ENCODE results near the gene CHRNA4.

CHRNA4 gene

DNA sequence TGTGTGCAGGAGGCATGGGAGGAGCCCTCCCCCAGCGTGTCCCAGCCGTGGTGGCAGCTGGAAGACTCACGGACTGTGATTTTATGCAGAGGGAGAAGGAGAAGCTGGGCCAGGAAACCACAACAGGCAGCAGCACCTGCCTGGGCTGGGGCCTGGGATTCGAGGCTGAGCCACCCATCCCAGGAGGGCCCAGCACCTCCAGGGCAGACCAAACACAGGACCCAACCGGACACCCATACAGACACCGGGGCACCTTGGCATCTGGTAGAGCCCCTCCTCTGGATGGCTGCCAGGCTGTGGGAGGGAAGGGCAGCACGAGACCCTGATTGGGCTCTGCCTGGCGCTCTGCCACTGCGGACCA is 41.7 kb upstream of the CHRNA4 start:
- intact Hi-C loops (cut with DNase I; ENCODE audit: low total_unique reads): no loop called here
- TF ChIP-seq, protein P1, sequence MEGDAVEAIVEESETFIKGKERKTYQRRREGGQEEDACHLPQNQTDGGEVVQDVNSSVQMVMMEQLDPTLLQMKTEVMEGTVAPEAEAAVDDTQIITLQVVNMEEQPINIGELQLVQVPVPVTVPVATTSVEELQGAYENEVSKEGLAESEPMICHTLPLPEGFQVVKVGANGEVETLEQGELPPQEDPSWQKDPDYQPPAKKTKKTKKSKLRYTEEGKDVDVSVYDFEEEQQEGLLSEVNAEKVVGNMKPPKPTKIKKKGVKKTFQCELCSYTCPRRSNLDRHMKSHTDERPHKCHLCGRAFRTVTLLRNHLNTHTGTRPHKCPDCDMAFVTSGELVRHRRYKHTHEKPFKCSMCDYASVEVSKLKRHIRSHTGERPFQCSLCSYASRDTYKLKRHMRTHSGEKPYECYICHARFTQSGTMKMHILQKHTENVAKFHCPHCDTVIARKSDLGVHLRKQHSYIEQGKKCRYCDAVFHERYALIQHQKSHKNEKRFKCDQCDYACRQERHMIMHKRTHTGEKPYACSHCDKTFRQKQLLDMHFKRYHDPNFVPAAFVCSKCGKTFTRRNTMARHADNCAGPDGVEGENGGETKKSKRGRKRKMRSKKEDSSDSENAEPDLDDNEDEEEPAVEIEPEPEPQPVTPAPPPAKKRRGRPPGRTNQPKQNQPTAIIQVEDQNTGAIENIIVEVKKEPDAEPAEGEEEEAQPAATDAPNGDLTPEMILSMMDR (IDR thresholded peaks at IDR 0.05): no peak
- no peak for DNase-seq
- H3K27me3 ChIP-seq: peaks cover 0 to 62% of the 10 kb centered on the region in 2 donors
- no peak overlapping the region for H3K4me3 ChIP-seq
- no peaks in the 10 kb centered on the region for H3K4me1 ChIP-seq
- no peaks in the 10 kb centered on the region for H3K9me3 ChIP-seq
- no peak overlapping the region for H3K27ac ChIP-seq
- no peaks in the 10 kb centered on the region for H3K36me3 ChIP-seq

DNA sequence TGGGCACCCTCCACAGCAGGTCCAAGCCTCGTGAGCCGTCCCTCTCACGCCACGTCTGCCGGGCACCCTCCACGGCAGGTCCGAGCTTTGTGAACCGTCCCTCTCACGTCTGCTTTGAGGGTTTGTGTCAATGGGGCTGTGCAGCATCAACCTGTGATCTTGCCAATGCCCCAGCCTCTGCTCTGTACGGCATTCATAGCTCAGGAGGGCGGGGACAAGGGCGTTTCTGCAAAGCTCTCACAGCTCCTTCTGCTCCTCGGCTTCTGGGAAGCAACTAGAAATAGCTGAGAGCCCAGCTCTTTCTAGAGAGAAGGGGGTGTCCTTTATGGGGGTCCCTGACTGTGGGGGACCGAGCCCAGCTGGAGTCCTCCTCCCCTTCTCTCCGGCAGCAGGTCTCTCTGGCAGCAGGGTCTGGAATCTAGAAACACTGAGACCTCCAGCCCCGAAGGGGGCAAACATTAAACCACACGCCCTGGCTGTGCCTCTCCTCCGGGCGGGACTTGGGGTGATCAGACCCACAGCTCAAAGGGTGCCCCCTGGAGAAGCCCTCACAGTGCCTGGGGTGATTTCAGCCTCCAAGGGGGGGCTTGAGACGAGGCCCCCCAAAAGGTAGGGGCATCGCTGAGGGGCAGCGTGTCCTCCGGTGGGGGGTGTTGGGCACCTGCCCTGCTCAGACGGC is 41.2 kb upstream of the CHRNA4 start:
- Histone ChIP-seq H3K27me3 (peaks cover 0 to 60% of the 10 kb centered on the region in 2 donors), H3K9me3 (no peaks in the 10 kb centered on the region), H3K4me1 (no peaks in the 10 kb centered on the region), H3K4me3 (no peak overlapping the region), H3K27ac (no peak overlapping the region), H3K36me3 (no peaks in the 10 kb centered on the region)
- TF ChIP-seq, protein P1 (IDR thresholded peaks at IDR 0.05): no peak
- intact Hi-C loops (cut with DNase I; ENCODE audit: low total_unique reads): no loop called here
- DNase-seq: no peak

DNA sequence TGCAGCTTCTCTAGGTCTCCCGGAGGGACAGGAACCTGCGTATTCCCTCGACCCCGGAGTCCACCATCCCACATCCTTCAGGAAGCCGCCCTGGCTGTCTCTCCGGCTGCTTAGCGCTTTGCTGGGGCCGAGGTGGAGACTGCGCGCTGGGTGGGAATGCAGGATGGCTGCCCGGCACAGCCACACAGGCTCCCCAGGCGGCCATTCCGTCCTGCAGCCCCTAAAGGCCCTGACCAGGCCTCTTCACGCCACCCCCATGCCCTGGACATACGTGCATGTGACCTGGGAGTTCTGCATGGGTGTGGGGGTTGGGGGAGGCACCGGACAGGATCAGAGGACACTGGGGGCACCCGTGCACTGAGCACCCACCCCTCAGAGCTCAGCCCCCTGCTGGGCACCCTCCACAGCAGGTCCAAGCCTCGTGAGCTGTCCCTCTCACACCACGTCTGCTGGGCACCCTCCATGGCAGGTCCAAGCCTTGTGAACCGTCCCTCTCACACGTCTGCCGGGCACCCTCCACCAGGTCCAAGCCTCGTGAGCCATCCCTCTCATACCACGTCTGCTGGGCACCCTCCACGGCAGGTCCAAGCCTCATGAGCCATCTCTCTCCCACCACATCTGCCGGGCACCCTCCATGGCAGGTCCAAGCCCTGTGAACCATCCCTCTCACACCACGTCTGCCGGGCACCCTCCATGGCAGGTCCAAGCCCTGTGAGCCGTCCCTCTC is 40.4 kb upstream of the CHRNA4 start:
- Histone ChIP-seq H3K36me3 (no peaks in the 10 kb centered on the region), H3K4me1 (no peaks in the 10 kb centered on the region), H3K27ac (no peak overlapping the region), H3K9me3 (no peaks in the 10 kb centered on the region), H3K4me3 (no peak overlapping the region), H3K27me3 (peaks cover 0 to 61% of the 10 kb centered on the region in 2 donors)
- TF ChIP-seq, protein P1 (IDR thresholded peaks at IDR 0.05): no peak
- intact Hi-C loops (cut with DNase I; ENCODE audit: low total_unique reads): no loop called here
- DNase-seq: no peak

DNA sequence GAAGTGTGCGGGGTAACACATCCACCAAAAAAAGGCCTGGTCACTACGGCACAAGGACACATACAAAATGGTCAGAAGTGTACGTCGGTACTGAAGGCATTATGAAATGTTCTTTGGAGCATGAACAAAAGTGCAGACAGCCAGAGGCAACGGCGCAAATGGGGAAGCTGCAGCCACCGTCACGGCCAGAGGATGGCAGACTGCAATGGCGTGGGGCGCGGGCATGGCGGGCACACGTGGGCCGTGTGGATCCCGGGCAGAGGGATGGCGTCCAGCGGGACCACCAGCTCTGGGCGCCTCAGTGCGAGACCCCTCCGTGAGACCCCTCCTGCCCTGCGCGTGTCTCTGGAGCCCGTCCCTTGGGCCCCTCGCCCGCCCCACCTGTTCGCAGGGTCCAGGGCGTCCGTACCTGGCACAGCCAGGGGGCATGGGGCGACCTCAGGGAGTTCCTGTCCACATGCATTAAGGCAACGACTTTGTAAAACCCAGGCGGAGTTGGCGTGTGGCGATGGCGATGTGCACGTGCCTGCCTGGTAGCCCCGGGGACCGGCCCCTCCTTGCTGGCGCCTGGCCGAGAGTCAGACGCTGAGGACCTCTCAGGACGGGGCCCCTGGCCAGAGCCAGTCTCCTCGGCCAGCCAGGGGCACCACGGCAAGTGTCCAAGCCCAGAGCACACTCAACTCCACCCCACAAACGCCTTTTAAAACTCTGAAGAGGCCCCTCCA is 39.5 kb upstream of the CHRNA4 start:
- H3K9me3 ChIP-seq: no peaks in the 10 kb centered on the region
- no peak overlapping the region for H3K4me3 ChIP-seq
- intact Hi-C loops (cut with DNase I; ENCODE audit: low total_unique reads): no loop called here
- no peaks in the 10 kb centered on the region for H3K4me1 ChIP-seq
- H3K27ac ChIP-seq: no peak overlapping the region
- no peak for DNase-seq
- TF ChIP-seq, protein P1 (IDR thresholded peaks at IDR 0.05): no peak
- H3K27me3 ChIP-seq: peaks cover 0 to 68% of the 10 kb centered on the region in 2 donors
- no peaks in the 10 kb centered on the region for H3K36me3 ChIP-seq

DNA sequence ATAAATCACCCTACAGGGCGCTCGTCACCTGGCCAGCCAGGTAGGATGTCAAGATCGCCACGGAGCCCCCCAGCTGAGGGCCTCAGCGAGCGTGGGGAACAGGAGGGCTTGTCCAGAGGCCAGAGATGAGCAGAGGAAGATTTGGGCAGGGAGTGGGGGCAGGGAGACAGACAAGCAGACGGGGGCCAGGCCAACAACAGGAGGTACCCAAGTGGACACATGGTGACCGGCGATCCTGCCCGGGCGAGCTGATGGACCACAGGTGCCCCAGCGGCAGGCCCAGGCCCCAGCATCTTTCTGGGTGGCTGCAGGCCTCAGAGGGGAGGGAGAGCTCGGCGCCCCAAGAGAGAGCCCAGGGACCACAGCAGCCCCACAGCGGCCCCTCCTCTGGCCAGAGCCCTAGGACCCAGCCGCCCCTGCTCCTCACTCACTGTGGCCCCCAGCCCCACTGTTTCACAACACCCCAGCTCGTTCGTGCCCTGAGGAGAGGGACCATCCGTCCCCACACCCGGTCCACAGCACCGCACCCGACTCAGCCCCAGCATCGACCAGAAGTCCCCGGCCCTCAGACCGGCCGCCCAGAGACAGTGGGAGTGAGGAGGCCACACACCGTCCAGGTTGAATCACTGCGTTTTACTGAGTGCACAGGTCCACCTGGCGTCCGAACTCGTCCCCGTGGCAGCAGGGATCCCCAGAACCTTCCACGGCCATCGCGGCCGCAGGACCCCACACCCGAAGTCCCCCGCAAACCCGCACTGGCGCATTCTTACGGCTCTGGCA is 38.6 kb upstream of the CHRNA4 start:
- H3K4me3 ChIP-seq: no peak overlapping the region
- no peaks in the 10 kb centered on the region for H3K9me3 ChIP-seq
- no peak overlapping the region for H3K27ac ChIP-seq
- no peak for DNase-seq
- TF ChIP-seq, protein P1 (IDR thresholded peaks at IDR 0.05): no peak
- H3K27me3 ChIP-seq: peaks cover 0 to 68% of the 10 kb centered on the region in 2 donors
- intact Hi-C loops (cut with DNase I; ENCODE audit: low total_unique reads): no loop called here
- no peaks in the 10 kb centered on the region for H3K4me1 ChIP-seq
- H3K36me3 ChIP-seq: no peaks in the 10 kb centered on the region
